Uterus (tissue), 4 donors: ENCODE results near the gene HTATSF1. TPM values are rescaled to one million over a fixed set of nuclear protein-coding genes. Genes with fewer than 3 reads are reported as not detected.

Experiments used
- DNase-seq, 2 donors: peaks; one replicate each; pipeline ENCODE4 v3.0.0-alpha.2; 2019 to 2020
- H3K27ac ChIP-seq, 2 donors: fragments of 200-600 bp; sonication (generic); 1 replicate in 1 of 2; 2 replicates in 1 of 2; pipeline ENCODE4 v1.5.1; 2016 to 2018
- H3K27me3 ChIP-seq, 2 donors: fragments of 200-600 bp; sonication (generic); one replicate each; pipeline ENCODE4 v1.5.1; 2018 to 2019; ENCODE audit warnings: control low read depth in 1 of 2
- H3K36me3 ChIP-seq, 2 donors: fragments of 200-600 bp; sonication (generic); one replicate each; pipeline ENCODE4 v1.5.1; 2019; ENCODE audit warnings: control low read depth in 1 of 2
- H3K4me1 ChIP-seq, 2 donors: fragments of 200-600 bp; sonication (generic); one replicate each; pipeline ENCODE4 v1.5.1; 2018 to 2019; ENCODE audit warnings: control low read depth in 1 of 2
- H3K4me3 ChIP-seq, 2 donors: fragments of 200-600 bp; sonication (generic); 1 replicate in 1 of 2; 2 replicates in 1 of 2; pipeline ENCODE4 v1.5.1; 2018 to 2019; ENCODE audit warnings: mild to moderate bottlenecking in 1 of 2
- H3K9me3 ChIP-seq, 2 donors: fragments of 200-600 bp; sonication (generic); one replicate each; pipeline ENCODE4 v1.5.1; 2019; ENCODE audit warnings: control low read depth in 1 of 2
- POLR2A ChIP-seq, 2 donors: fragments of 450-650 bp; IDR thresholded peaks; one replicate each; pipeline ENCODE4 v1.6.1; 2016; ENCODE audit warnings: antibody characterized with exemption in 2 of 2, mild to moderate bottlenecking in 1 of 2, moderate library complexity in 1 of 2
- intact Hi-C: fragments of 100-400 bp; cut with DNase I; formaldehyde crosslinking; loops from one replicate; pipeline ENCODE4 v1.15.1; 2023; ENCODE audit warnings: low total_unique reads
- total RNA-seq, 4 donors: library from RNA; depleted of rRNA in 3 of 4; stranded (reverse); fragments of >200 nt in 3 of 4; gene quantifications; one replicate each; pipeline versions ENCODE4 v1.1.0 to v1.2.4, GENCODE V29; 2014 to 2023
- TF ChIP-seq, protein P1 (sequence below), 4 experiments: fragments of 200-600 bp in 2 of 4; fragments of 450-650 bp in 2 of 4; sonication (generic) in 2 of 4; IDR thresholded peaks; one replicate each; pipeline ENCODE4 v1.5.1; 2016 to 2019; ENCODE audit warnings: antibody characterized with exemption in 4 of 4, mild to moderate bottlenecking in 2 of 4, moderate library complexity in 1 of 4
- donor health status: DM: yes; HTN: yes; CAD: no.

HTATSF1 gene
- total RNA-seq, 4 donors from 2014 or later = 21.0 to 111 (median 71.3) TPM

DNA sequence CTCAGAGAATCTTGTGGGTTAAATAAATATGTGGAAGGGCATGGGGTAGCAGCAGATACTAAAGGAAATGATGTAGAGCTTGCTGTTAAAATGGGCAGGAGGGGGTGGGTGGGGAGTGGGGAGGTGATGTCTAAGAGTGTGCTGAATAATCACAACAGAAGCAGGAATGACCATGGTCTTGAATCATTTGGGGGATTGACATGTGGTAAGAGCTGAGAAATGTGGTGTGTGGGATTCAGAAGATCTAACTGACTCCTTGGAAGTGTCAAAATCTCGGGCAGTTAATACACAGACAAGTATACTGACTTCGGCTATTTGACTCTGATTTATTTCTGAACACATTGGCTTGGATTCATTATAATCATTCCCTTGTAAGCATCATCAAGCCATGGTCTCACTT, 41.4 kb downstream of the HTATSF1 start:
- no peaks in the 10 kb centered on the region for H3K9me3 ChIP-seq
- no peak overlapping the region for H3K4me3 ChIP-seq
- no peaks in the 10 kb centered on the region for H3K36me3 ChIP-seq
- H3K27ac ChIP-seq = no peak overlapping the region
- intact Hi-C loops = no loop called here
- H3K27me3 ChIP-seq = no peaks in the 10 kb centered on the region
- no peak for DNase-seq
- no peak for TF ChIP-seq POLR2A (IDR thresholded peaks at IDR 0.05)
- TF ChIP-seq, protein P1, sequence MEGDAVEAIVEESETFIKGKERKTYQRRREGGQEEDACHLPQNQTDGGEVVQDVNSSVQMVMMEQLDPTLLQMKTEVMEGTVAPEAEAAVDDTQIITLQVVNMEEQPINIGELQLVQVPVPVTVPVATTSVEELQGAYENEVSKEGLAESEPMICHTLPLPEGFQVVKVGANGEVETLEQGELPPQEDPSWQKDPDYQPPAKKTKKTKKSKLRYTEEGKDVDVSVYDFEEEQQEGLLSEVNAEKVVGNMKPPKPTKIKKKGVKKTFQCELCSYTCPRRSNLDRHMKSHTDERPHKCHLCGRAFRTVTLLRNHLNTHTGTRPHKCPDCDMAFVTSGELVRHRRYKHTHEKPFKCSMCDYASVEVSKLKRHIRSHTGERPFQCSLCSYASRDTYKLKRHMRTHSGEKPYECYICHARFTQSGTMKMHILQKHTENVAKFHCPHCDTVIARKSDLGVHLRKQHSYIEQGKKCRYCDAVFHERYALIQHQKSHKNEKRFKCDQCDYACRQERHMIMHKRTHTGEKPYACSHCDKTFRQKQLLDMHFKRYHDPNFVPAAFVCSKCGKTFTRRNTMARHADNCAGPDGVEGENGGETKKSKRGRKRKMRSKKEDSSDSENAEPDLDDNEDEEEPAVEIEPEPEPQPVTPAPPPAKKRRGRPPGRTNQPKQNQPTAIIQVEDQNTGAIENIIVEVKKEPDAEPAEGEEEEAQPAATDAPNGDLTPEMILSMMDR (IDR thresholded peaks at IDR 0.05) = no peak
- H3K4me1 ChIP-seq = no peaks in the 10 kb centered on the region

DNA sequence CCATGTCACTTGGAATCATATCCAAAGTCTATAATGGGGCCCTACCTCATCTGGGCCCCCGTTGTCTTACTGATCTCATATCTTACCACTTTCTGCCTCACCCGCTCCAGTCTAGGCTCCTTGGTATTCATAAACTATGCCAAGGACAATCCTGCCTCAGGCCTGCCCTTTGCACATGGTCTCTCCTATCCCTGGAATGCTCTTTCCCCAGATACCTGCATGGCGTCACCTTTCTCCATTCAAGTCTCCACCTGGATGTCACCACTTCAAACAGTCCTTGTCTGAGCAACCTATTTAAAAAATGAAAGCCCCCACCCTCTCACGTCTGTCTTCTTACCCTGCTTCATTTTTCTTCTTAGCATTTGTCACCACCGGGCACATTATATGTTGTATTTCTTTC, 42.8 kb downstream of the HTATSF1 start:
- Histone ChIP-seq H3K9me3 (no peaks in the 10 kb centered on the region), H3K27ac (no peak overlapping the region), H3K27me3 (no peaks in the 10 kb centered on the region), H3K4me3 (no peak overlapping the region), H3K4me1 (no peaks in the 10 kb centered on the region), H3K36me3 (no peaks in the 10 kb centered on the region)
- DNase-seq = no peak
- intact Hi-C loops = no loop called here
- TF ChIP-seq, protein P1 (IDR thresholded peaks at IDR 0.05) = no peak
- TF ChIP-seq POLR2A (IDR thresholded peaks at IDR 0.05) = no peak

DNA sequence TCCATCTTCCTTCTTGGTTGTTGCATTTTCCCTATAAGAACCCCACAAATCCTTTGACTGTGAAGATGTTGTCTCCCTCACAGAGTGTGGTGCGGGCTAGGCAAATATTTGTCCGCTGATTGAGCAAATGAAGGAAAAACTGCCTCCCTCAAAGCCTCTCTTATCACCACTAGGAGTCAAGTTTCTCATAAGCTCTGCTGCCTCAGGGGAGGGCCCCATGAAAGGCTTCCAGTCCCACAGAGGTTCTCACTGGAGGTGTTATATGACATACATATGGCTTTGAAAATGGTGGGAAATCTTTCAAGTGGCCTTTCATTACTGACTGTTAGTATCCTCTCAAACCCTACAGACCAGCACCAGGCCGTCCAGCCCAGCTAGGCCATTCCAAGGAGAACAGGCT, 43.9 kb downstream of the HTATSF1 start:
- H3K27ac ChIP-seq = no peak overlapping the region
- DNase-seq = no peak
- intact Hi-C loops = no loop called here
- TF ChIP-seq POLR2A (IDR thresholded peaks at IDR 0.05) = no peak
- TF ChIP-seq, protein P1 (IDR thresholded peaks at IDR 0.05) = no peak
- H3K36me3 ChIP-seq = no peaks in the 10 kb centered on the region
- H3K4me3 ChIP-seq = no peak overlapping the region
- H3K27me3 ChIP-seq = no peaks in the 10 kb centered on the region
- H3K4me1 ChIP-seq = no peaks in the 10 kb centered on the region
- H3K9me3 ChIP-seq = no peaks in the 10 kb centered on the region

DNA sequence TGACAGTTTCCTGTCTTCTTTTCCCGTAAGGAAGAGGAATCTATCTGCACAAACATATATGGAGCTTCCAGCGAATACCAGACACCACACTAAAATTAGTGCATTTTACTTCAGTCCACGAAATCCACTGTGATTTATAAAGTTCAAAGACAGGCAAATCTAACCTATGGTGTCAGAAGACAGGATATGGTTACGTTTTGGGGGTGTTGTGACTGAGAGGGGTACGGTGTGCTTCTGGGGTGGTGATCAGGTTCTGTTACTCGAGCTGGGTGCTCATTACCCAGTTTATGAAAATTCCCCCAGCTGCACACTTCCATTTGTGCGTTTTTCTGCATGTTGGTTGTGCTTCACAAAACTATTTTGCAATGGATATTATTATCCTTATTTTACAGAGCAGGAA, 44.9 kb downstream of the HTATSF1 start:
- intact Hi-C loops = no loop called here
- H3K36me3 ChIP-seq = no peaks in the 10 kb centered on the region
- TF ChIP-seq POLR2A (IDR thresholded peaks at IDR 0.05) = no peak
- TF ChIP-seq, protein P1 (IDR thresholded peaks at IDR 0.05) = no peak

DNA sequence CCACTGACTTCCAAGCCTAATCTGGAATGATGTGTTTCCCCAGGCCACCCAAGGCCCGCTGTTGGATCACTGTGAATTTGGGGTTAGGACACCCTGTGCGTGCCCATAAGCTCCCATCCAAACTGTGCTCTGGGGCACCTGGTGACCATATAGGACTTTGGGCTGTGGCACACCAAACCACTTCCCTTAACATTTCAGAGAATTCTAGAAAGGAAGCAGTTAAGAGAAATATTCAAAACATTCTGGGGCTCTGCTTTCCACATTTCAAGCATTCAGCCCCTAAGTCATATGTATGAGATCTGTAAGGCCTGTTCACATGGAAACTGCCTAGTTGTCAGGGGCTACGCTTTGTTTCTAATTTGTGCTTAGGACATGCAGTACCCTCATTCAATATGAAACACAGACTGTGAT, 49.0 kb downstream of the HTATSF1 start:
- Histone ChIP-seq H3K9me3 (no peaks in the 10 kb centered on the region), H3K27ac (no peak overlapping the region), H3K4me1 (no peaks in the 10 kb centered on the region), H3K36me3 (no peaks in the 10 kb centered on the region), H3K27me3 (no peaks in the 10 kb centered on the region), H3K4me3 (no peak overlapping the region)
- TF ChIP-seq POLR2A (IDR thresholded peaks at IDR 0.05) = no peak
- TF ChIP-seq, protein P1 (IDR thresholded peaks at IDR 0.05) = no peak
- no peak for DNase-seq
- intact Hi-C loops = no loop called here

More for the DNA sequence above, 44.9 kb downstream of the HTATSF1 start:
- H3K4me1 ChIP-seq = no peaks in the 10 kb centered on the region
- no peak overlapping the region for H3K27ac ChIP-seq
- DNase-seq = no peak
- H3K4me3 ChIP-seq = no peak overlapping the region
- no peaks in the 10 kb centered on the region for H3K9me3 ChIP-seq
- H3K27me3 ChIP-seq = no peaks in the 10 kb centered on the region
